A549 (cell line): Measurements from ENCODE around the gene MRPL33. TPM values are rescaled to one million over a fixed set of nuclear protein-coding genes. Genes with fewer than 3 reads are reported as not detected.
A peak's percentile ranks its signal among the peaks of the same experiment; 100 is the strongest.

ENCODE experiments used
- ATAC-seq, 2 experiments: fragments of 200-7000 bp in 1 of 2; fragments of >200 bp in 1 of 2; cut with Nextera tagmentation in 1 of 2; cut with Tn5 transposase in 1 of 2; 3 replicates each; pipeline versions ENCODE4 v1.8.0 to v1.9.1; 2018 to 2020; ENCODE audit warnings: mild to moderate bottlenecking in 1 of 2, moderate library complexity in 1 of 2
- CTCF ChIA-PET: fragments of 300-600 bp; sonication (Branson Sonifier 250); formaldehyde crosslinking; extraction: SDS; loops from one replicate; lab custom pipeline; 2021; ENCODE audit warnings: antibody characterized with exemption, inconsistent platforms; lab: Yijun Ruan, JAX
- POLR2A ChIA-PET: fragments of 350-600 bp; formaldehyde crosslinking; extraction: SDS; loops from one replicate; lab custom pipeline; 2021; ENCODE audit warnings: antibody characterized with exemption, inconsistent platforms; lab: Yijun Ruan, JAX
- DNase-seq, 2 experiments: peaks; one replicate each; pipeline versions ENCODE4 v3.0.0 to v3.0.0-alpha.2; 2011 to 2016; ENCODE audit warnings: low read depth in 1 of 2, low spot score in 1 of 2
- FAIRE-seq: peaks from 2 replicates; lab custom pipeline; 2011; peaks lifted over from hg19 to GRCh38; lab: Jason Lieb, UNC
- H3K27ac ChIP-seq, 2 experiments: fragments of >200 bp; sonication (Bioruptor Twin); formaldehyde crosslinking; 3 replicates each; pipeline ENCODE4 v1.5.1; 2016 to 2017
- H3K4me1 ChIP-seq: fragments of >200 bp; sonication (Bioruptor Twin); formaldehyde crosslinking; 3 replicates; pipeline ENCODE4 v1.6.1; 2016
- H3K4me2 ChIP-seq: fragments of >200 bp; sonication (Bioruptor Twin); formaldehyde crosslinking; 3 replicates; pipeline ENCODE4 v1.6.1; 2016
- H3K4me3 ChIP-seq: fragments of >200 bp; sonication (Bioruptor Twin); formaldehyde crosslinking; 3 replicates; pipeline ENCODE4 v1.5.1; 2016
- H3K9me3 ChIP-seq: fragments of >200 bp; sonication (Bioruptor Twin); formaldehyde crosslinking; 3 replicates; pipeline ENCODE4 v1.6.1; 2016
- BHLHE40 ChIP-seq: IDR thresholded peaks from 2 replicates; pipeline ENCODE4 v1.6.1; 2012; ENCODE audit warnings: low read depth, low read length, inconsistent platforms
- CEBPB ChIP-seq, 2 experiments: fragments of >200 bp in 1 of 2; sonication (Bioruptor Twin) in 1 of 2; formaldehyde crosslinking in 1 of 2; IDR thresholded peaks; 2 replicates each; pipeline ENCODE4 v1.6.1; 2012 to 2016
- CHD2 ChIP-seq: fragments of 150-350 bp; IDR thresholded peaks from 2 replicates; pipeline ENCODE4 v1.6.1; 2014; ENCODE audit warnings: low read length; ENCODE audit not compliant: partially characterized antibody
- EHF ChIP-seq: fragments of 250-450 bp; sonication (Bioruptor Pico); IDR thresholded peaks from 2 replicates; pipeline ENCODE4 v1.5.0; 2020; ENCODE audit warnings: mild to moderate bottlenecking
- EHMT2 ChIP-seq: fragments of 200-600 bp; sonication (generic); IDR thresholded peaks from 2 replicates; pipeline ENCODE4 v1.6.1; 2016; ENCODE audit warnings: antibody characterized with exemption, low read depth, mild to moderate bottlenecking, moderate library complexity
- FOXS1 ChIP-seq: fragments of 250-450 bp; sonication (Bioruptor Pico); IDR thresholded peaks from 2 replicates; pipeline ENCODE4 v1.5.0; 2020; ENCODE audit warnings: mild to moderate bottlenecking, moderate library complexity
- HOXB13 ChIP-seq: fragments of 250-450 bp; sonication (Bioruptor Pico); IDR thresholded peaks from 2 replicates; pipeline ENCODE4 v1.5.0; 2020; ENCODE audit warnings: low read depth, mild to moderate bottlenecking, moderate library complexity
- JUNB ChIP-seq: fragments of >200 bp; sonication (Bioruptor Twin); formaldehyde crosslinking; IDR thresholded peaks from 2 replicates; pipeline ENCODE4 v1.6.1; 2016
- KDM1A ChIP-seq: fragments of 200-600 bp; sonication (generic); IDR thresholded peaks from 2 replicates; pipeline ENCODE4 v1.6.1; 2016; ENCODE audit warnings: low read depth, mild to moderate bottlenecking
- POLR2A ChIP-seq: IDR thresholded peaks from 2 replicates; pipeline ENCODE4 v1.6.1; 2012; ENCODE audit warnings: mild to moderate bottlenecking, low read length
- POLR2AphosphoS2 ChIP-seq: conservative IDR thresholded peaks from 2 replicates; pipeline ENCODE4 v1.6.1; 2012; ENCODE audit warnings: low read length, improper control_type of control experiment, inconsistent platforms
- RAD21 ChIP-seq, 2 experiments: fragments of >200 bp in 1 of 2; sonication (Bioruptor Twin) in 1 of 2; formaldehyde crosslinking in 1 of 2; IDR thresholded peaks in 1 of 2; conservative IDR thresholded peaks in 1 of 2; 2 replicates in 1 of 2; 3 replicates in 1 of 2; pipeline ENCODE4 v1.6.1; 2012 to 2018; ENCODE audit warnings: inconsistent platforms in 1 of 2
- RNF2 ChIP-seq: fragments of 200-600 bp; sonication (generic); IDR thresholded peaks from 2 replicates; pipeline ENCODE4 v1.6.1; 2016; ENCODE audit warnings: low read depth, mild to moderate bottlenecking, antibody characterized with exemption, moderate library complexity, borderline replicate concordance
- ZC3H11A ChIP-seq: fragments of 450-650 bp; IDR thresholded peaks from 2 replicates; pipeline ENCODE4 v1.6.1; 2014; ENCODE audit warnings: antibody characterized with exemption, mild to moderate bottlenecking
- ZSCAN20 ChIP-seq: fragments of 250-450 bp; sonication (Bioruptor Pico); IDR thresholded peaks from 2 replicates; pipeline ENCODE4 v1.8.0; 2022; ENCODE audit warnings: mild to moderate bottlenecking, moderate library complexity
- WGBS: methylation state at CpG from one replicate; pipeline ENCODE4 v1.1.6; 2017; ENCODE audit errors: missing lambda C conversion rate; 5-methylcytosine and 5-hydroxymethylcytosine counted together
- polyA plus RNA-seq, 4 experiments: library from polyadenylated mRNA; depleted of rRNA in 3 of 4; stranded (reverse); fragments of >200 nt; fragmentation: RNase III in 1 of 4; extraction: RNeasy Plus Mini Kit Qiagen cat#74134 plus additional on column Dnase treatment in 1 of 4; gene quantifications; 2 replicates in 3 of 4; 3 replicates in 1 of 4; pipeline ENCODE4 v1.2.3, GENCODE V29; 2011 to 2017
- TF ChIP-seq, protein P1 (sequence below): IDR thresholded peaks from 2 replicates; pipeline ENCODE4 v1.6.1; 2012; ENCODE audit warnings: low read depth, borderline replicate concordance
- TF ChIP-seq, protein P2 (sequence below): fragments of 250-450 bp; sonication (Bioruptor Pico); IDR thresholded peaks from 2 replicates; pipeline ENCODE4 v1.5.0; 2020; ENCODE audit warnings: low read depth, mild to moderate bottlenecking, moderate library complexity
- TF ChIP-seq, protein P3 (sequence below): fragments of >200 bp; sonication (Bioruptor Twin); formaldehyde crosslinking; IDR thresholded peaks from 2 replicates; pipeline ENCODE4 v1.6.1; 2016
- TF ChIP-seq, protein P4 (sequence below): IDR thresholded peaks from 2 replicates; pipeline ENCODE4 v1.6.1; 2012
- TF ChIP-seq, protein P5 (sequence below): fragments of 250-450 bp; sonication (Bioruptor Pico); IDR thresholded peaks from 2 replicates; pipeline ENCODE4 v1.5.0; 2021; ENCODE audit warnings: mild to moderate bottlenecking, moderate library complexity, borderline replicate concordance
- TF ChIP-seq, protein P6 (sequence below): fragments of >200 bp; sonication (Bioruptor Twin); formaldehyde crosslinking; IDR thresholded peaks from 3 replicates; pipeline ENCODE4 v1.6.1; 2016
- TF ChIP-seq, protein P7 (sequence below): IDR thresholded peaks from 2 replicates; pipeline ENCODE4 v1.6.1; 2012
- TF ChIP-seq, protein P8 (sequence below): fragments of >200 bp; sonication (Bioruptor Twin); formaldehyde crosslinking; IDR thresholded peaks from 3 replicates; pipeline ENCODE4 v1.5.1; 2016

The MRPL33 gene
- polyA plus RNA-seq, 2 of the 4 experiments (the other 2 are of a cell fraction) = 287 to 497 TPM

DNA sequence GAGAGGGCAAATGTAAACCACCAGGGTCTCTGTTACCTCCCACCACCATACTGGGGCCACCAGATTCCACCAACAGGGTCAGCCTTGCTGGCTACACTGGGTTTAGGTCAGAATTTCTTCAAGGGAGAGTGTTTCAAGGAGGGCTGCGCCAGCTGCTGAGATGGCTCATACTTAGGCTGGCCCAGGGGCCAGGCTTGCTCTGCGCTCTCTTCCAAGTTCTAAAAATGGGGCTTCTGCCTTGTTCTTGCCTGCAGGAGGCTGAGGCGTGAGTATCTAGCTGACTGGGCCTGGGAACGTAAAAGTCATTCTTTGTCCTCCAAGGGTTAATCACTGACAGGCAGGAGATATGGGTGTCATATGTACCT is 28.1 kb downstream of the MRPL33 start:
- CTCF ChIA-PET = interaction anchor here (1.0 to 3.8 kb wide), 9 partner anchors 26 to 596 kb away, joined by 3 to 18 read pairs (median 6); no protein-coding TSS in a partner anchor
- FAIRE-seq (no peak), DNase-seq (peak in 1 of 2 experiments; percentile 47), ATAC-seq (peak; percentile 70 to 72)
- peak overlapping the region; percentile 72 for H3K4me2 ChIP-seq
- no peaks in the 10 kb centered on the region for H3K9me3 ChIP-seq
- TF ChIP-seq KDM1A (no peak), POLR2AphosphoS2 (no peak), JUNB (no peak), ZSCAN20 (CRISPR knock-in tag) (no peak), EHMT2 (no peak), RAD21 (conservative IDR thresholded peaks at IDR 0.05 in 1 of 2, IDR thresholded peaks at IDR 0.05 in 1 of 2) (0 out of 5 replicates have a peak, but pooled peaks of 1 of the 2 experiments have one; percentile 3), HOXB13 (CRISPR knock-in tag) (0 out of 2 replicates have a peak, but pooled peaks have one; percentile 21), POLR2A (no peak), CEBPB (IDR thresholded peaks at IDR 0.05) (no peak)
- TF ChIP-seq, protein P1, sequence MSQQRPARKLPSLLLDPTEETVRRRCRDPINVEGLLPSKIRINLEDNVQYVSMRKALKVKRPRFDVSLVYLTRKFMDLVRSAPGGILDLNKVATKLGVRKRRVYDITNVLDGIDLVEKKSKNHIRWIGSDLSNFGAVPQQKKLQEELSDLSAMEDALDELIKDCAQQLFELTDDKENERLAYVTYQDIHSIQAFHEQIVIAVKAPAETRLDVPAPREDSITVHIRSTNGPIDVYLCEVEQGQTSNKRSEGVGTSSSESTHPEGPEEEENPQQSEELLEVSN = no peak; the same call in 1 of the 2 replicates
- TF ChIP-seq, protein P2, sequence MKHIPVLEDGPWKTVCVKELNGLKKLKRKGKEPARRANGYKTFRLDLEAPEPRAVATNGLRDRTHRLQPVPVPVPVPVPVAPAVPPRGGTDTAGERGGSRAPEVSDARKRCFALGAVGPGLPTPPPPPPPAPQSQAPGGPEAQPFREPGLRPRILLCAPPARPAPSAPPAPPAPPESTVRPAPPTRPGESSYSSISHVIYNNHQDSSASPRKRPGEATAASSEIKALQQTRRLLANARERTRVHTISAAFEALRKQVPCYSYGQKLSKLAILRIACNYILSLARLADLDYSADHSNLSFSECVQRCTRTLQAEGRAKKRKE (CRISPR knock-in tag) = 0 out of 2 replicates have a peak, but pooled peaks have one; percentile 13
- TF ChIP-seq, protein P3, sequence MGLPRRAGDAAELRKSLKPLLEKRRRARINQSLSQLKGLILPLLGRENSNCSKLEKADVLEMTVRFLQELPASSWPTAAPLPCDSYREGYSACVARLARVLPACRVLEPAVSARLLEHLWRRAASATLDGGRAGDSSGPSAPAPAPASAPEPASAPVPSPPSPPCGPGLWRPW = no peak
- H3K4me1 ChIP-seq = peaks cover 56% of the 10 kb centered on the region
- POLR2A ChIA-PET = interaction anchor here (1.0 to 1.7 kb wide), 11 partner anchors 11 to 597 kb away, joined by 3 to 15 read pairs (median 4); partner anchors contain the start of genes BABAM2, FOSL2, MRPL33 and RBKS
- no peak overlapping the region for H3K4me3 ChIP-seq
- 25% methylated on average over 4 of the region's 4 CpGs for WGBS
- peak overlapping the region; percentile 89 to 97 for H3K27ac ChIP-seq

DNA sequence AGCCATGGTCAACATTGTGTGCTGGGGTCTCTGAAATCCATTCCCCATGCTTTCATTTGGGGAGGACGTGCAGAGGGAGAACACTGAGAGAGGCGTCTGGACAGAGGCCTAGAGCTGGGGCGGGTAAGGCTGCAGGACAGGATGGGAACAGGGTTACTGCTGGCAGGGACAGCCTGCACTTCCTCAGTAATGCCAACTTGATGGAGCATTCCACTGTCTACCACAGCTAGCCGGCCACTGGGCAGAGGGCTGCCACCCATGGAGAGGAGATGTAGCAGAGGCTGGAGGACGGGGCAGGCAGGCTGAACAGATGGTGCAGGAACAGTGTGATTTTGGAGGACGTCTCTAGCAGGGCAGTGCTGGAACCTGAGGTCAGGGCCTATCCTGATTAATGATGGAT is 29.3 kb downstream of the MRPL33 start:
- Histone ChIP-seq H3K4me1 (peaks cover 49% of the 10 kb centered on the region), H3K4me2 (no peak overlapping the region), H3K9me3 (no peaks in the 10 kb centered on the region), H3K27ac (peak overlapping the region; percentile 89 to 97), H3K4me3 (no peak overlapping the region)
- POLR2A ChIA-PET = no interaction called here
- TF ChIP-seq CHD2 = no peak
- no peak for TF ChIP-seq RAD21 (conservative IDR thresholded peaks at IDR 0.05 in 1 of 2, IDR thresholded peaks at IDR 0.05 in 1 of 2)
- TF ChIP-seq EHMT2 = no peak
- no peak for TF ChIP-seq FOXS1
- TF ChIP-seq, protein P4, sequence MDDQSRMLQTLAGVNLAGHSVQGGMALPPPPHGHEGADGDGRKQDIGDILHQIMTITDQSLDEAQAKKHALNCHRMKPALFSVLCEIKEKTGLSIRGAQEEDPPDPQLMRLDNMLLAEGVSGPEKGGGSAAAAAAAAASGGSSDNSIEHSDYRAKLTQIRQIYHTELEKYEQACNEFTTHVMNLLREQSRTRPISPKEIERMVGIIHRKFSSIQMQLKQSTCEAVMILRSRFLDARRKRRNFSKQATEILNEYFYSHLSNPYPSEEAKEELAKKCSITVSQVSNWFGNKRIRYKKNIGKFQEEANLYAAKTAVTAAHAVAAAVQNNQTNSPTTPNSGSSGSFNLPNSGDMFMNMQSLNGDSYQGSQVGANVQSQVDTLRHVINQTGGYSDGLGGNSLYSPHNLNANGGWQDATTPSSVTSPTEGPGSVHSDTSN = no peak
- no peak for TF ChIP-seq CEBPB (IDR thresholded peaks at IDR 0.05)
- TF ChIP-seq, protein P2 (CRISPR knock-in tag) = no peak
- TF ChIP-seq, protein P5, sequence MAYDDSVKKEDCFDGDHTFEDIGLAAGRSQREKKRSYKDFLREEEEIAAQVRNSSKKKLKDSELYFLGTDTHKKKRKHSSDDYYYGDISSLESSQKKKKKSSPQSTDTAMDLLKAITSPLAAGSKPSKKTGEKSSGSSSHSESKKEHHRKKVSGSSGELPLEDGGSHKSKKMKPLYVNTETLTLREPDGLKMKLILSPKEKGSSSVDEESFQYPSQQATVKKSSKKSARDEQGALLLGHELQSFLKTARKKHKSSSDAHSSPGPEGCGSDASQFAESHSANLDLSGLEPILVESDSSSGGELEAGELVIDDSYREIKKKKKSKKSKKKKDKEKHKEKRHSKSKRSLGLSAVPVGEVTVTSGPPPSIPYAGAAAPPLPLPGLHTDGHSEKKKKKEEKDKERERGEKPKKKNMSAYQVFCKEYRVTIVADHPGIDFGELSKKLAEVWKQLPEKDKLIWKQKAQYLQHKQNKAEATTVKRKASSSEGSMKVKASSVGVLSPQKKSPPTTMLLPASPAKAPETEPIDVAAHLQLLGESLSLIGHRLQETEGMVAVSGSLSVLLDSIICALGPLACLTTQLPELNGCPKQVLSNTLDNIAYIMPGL = no peak
- TF ChIP-seq, protein P6, sequence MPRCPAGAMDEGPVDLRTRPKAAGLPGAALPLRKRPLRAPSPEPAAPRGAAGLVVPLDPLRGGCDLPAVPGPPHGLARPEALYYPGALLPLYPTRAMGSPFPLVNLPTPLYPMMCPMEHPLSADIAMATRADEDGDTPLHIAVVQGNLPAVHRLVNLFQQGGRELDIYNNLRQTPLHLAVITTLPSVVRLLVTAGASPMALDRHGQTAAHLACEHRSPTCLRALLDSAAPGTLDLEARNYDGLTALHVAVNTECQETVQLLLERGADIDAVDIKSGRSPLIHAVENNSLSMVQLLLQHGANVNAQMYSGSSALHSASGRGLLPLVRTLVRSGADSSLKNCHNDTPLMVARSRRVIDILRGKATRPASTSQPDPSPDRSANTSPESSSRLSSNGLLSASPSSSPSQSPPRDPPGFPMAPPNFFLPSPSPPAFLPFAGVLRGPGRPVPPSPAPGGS = no peak
- no peak for TF ChIP-seq EHF (CRISPR knock-in tag)
- TF ChIP-seq, protein P7, sequence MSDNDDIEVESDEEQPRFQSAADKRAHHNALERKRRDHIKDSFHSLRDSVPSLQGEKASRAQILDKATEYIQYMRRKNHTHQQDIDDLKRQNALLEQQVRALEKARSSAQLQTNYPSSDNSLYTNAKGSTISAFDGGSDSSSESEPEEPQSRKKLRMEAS = no peak
- TF ChIP-seq ZC3H11A = no peak
- TF ChIP-seq BHLHE40 = no peak
- TF ChIP-seq JUNB = no peak
- TF ChIP-seq RNF2 = no peak
- TF ChIP-seq, protein P8, sequence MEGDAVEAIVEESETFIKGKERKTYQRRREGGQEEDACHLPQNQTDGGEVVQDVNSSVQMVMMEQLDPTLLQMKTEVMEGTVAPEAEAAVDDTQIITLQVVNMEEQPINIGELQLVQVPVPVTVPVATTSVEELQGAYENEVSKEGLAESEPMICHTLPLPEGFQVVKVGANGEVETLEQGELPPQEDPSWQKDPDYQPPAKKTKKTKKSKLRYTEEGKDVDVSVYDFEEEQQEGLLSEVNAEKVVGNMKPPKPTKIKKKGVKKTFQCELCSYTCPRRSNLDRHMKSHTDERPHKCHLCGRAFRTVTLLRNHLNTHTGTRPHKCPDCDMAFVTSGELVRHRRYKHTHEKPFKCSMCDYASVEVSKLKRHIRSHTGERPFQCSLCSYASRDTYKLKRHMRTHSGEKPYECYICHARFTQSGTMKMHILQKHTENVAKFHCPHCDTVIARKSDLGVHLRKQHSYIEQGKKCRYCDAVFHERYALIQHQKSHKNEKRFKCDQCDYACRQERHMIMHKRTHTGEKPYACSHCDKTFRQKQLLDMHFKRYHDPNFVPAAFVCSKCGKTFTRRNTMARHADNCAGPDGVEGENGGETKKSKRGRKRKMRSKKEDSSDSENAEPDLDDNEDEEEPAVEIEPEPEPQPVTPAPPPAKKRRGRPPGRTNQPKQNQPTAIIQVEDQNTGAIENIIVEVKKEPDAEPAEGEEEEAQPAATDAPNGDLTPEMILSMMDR = no peak
- ATAC-seq (no peak), DNase-seq (no peak), FAIRE-seq (no peak)
- 86% methylated on average over 6 of the region's 6 CpGs for WGBS
- CTCF ChIA-PET = interaction anchor here (0.8 to 3.8 kb wide), 3 partner anchors 47 to 87 kb away, joined by 3 to 18 read pairs (median 4); no protein-coding TSS in a partner anchor
